DMS53 (cell line): ENCODE measurements around the gene MTMR10.
A peak's percentile ranks its signal among the peaks of the same experiment; 100 is the strongest.

Source experiments
- DNase-seq: peaks from one replicate; lab custom pipeline; 2025; lab: John Stamatoyannopoulos, UW

MTMR10 gene

GRCh38 chr15:30919877-30920550, 71.4 kb downstream of the MTMR10 start:
- no peak for DNase-seq

DNA sequence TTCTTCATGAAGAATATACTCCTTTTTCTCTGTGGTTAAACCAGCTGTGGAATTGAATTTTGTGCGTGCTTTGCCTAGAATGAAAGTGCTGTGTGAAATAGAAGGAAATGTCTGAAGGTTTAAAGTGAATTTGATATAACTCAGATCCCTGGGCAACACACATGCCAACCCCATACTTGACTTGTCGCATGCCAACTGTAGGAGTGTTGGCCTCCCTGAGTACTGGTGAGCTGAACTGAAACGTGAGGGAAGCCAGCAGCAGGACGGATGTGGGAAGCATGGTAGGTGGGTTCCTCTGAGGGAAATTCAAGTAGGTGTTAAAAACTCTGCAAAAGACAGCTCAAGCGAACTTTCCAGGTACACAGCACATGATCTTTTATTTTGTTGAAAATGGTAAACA, 73.1 kb downstream of the MTMR10 start:
- no peak for DNase-seq

DNA sequence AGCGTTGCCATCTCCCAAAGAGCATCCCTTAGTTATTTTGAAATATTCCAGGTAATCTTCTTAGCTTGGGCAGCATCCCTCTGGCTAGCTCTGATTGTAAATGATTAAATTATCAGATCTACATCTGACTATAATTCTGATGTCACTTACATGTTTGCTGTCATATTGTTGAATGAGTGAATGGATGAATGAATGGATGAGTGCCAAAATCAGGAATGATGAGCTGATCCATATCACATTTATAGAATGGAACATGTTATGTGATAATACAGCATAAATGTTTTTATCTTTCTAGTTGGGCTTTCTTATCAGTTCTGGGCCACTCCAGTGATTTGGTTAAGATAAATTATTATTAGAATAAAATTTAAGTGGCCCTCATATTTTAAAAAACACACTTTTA, 73.8 kb downstream of the MTMR10 start:
- DNase-seq, result no peak

DNA sequence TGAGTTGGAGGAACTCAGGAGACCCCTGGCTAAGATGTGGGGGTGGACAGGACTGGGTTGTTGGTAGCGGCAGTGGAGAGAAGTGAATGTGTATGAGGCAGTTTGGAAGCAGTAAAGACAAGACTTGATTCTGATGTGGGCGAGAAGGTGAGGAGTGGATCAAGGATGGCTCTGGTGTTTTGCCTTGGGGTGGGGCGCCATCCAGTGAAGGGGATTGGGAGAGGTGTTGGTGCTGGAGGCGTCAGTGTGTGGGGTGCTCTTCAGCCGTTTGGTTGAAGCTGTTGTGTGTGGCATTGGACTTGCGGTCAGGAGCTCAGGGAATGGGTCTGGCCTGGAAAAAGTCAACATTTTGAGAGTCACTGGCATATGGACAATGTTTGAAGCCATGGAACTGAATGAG, 74.4 kb downstream of the MTMR10 start:
- DNase-seq, result no peak

DNA sequence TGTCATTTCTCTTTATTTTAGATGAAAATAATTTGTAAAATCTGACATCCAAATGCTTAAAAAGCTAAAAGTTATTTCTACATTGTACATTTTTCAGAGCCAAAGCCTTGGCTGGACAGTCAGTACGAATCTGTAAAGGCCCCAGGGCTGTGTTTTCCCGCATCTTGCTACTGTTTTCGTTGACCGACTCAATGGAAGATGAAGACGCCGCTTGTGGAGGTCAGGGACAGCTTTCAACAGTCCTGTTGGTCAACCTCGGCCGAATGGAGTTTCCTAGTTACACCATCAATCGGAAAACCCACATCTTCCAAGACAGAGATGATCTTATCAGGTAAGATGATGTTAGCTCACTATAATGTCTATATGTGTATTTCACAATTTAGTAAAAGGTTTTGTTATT, 77.7 kb downstream of the MTMR10 start:
- no peak for DNase-seq

DNA sequence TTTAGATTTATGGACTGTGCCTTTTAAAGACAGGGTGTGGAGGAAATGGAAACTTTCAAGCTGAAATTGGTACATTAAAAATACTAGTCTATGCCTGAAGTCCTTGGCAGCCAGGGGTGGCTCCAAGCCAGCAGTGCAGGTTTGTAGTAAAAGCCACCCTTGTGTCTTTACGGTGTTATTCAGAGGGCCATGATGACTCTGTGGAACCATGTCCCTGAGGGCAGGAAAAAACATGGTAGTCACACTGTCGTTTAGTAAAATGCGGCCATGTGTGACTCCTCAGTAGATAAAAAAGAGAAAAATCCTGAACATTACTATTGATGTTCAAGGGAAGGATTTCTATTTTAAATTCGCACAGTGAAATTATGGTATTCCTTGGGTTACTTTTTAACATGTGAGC, 85.1 kb downstream of the MTMR10 start:
- no peak for DNase-seq

- DNase-seq, result no peak
These were observed 85.6 kb downstream of the MTMR10 start for GRCh38 chr15:30905821-30906220.

DNA sequence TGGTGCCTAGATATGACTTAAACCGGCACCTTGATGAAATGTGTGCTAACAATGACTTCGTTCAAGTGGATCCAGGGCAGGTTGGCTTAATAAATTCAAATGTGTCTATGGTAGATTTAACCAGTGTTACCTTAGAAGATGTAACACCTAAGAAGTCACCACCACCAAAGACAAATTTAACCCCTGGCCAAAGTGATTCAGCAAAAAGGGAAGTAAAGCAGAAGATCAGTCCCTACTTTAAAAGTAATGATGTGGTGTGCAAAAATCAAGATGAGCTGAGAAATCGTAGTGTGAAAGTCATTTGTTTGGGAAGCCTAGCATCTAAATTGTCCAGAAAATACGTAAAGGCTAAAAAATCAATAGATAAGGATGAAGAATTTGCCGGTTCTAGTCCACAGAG, 86.6 kb downstream of the MTMR10 start:
- no peak for DNase-seq

- DNase-seq, result peak; percentile 95
These were observed 87.8 kb downstream of the MTMR10 start, which contains the start of gene FAN1 for GRCh38 chr15:30903497-30904187. FAN1 (plus strand) TSS chr15:30903915; CDS start chr15:30904664, 749 bp downstream.

DNA sequence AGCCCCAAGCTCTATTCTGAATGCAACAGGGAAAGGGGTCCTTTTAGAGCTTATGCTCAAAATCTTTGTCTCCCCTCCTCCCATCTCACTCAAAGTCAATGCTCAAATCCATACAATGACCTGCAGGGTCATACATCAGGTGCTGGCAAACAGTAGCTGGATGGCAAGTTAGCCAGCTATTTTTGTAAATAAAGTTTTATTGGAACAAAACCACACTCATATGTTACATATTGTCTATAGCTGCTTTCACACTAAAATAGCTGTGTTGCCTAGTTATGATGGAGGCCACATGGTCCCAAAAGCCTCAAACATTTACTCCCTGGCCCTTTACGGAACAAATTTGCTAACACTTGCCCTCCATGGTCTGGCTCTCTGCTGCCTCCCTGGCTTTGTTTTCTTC, 89.5 kb downstream of the MTMR10 start:
- DNase-seq, result no peak

GRCh38 chr15:30896211-30896606, 95.2 kb downstream of the MTMR10 start:
- DNase-seq, result peak; percentile 2

DNA sequence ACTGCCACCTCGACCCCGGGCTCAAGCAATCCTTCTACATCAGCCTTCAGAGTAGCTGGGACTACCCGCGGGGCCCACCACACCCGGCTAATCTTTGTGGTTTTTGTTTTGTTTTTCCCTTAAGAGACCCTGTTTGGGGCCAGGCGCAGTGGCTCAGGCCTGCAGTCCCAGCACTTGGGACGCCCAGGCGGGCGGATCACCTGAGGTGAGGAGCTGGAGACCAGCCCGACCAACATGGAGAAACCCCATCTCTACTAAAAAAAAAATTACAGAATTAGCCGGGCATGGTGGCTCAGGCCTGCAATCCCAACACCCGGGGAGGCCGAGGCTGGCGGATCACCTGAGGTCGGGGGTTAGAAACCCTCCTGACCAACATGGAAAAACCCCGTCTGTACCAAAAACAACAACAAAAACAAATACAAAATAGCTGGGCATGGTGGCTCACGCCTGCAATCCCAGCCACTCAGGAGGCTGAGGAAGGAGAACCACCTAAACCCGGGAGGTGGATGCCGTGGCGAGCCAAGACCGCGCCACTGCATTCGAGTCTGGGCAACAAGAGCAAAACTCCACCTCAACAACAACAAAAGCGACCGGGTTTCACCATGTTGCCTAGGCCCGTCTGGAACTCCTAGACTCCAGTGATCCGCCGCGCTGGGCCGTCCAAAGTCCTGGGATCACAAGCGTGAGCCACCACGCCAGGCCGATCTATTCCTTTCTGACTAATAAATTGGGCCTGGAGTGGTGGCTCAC, 95.8 kb downstream of the MTMR10 start:
- no peak for DNase-seq

GRCh38 chr15:30889196-30889595, 102.2 kb downstream of the MTMR10 start:
- no peak for DNase-seq
